GM18511 (cell line): Measurements from ENCODE around the gene SGK1.
"Not testable (repeated sequence)": the region's sequence is repeated elsewhere in the genome, so short reads cannot be mapped to it uniquely, and the experiment has no call there.

Experiments used
- ATAC-seq: cut with Tn5 transposase; IDR thresholded peaks from one replicate; pipeline ENCODE4 v1.9.1; 2021; ENCODE audit warnings: mild to moderate bottlenecking, moderate library complexity; ENCODE audit not compliant: unreplicated experiment

SGK1 gene

DNA sequence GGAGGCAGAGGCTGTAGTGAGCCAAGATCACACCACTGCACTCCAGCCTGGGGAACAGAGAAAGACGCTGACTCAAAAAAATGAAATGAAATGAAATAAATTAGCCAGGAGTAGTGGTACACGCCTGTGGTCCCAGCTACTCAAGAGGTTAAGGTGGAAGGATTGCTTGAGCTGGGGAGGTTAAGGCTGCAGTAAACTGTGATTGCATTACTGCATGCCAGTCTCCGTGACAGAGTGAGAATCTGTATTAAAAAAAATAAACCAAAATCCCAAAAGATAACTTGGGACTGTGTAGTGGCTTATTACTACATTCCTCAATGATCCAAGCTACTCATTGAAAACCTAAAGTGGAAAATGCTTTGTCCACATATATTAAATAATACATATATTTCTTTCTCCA lies 87.0 kb downstream of the SGK1 start:
- ATAC-seq = no peak

DNA sequence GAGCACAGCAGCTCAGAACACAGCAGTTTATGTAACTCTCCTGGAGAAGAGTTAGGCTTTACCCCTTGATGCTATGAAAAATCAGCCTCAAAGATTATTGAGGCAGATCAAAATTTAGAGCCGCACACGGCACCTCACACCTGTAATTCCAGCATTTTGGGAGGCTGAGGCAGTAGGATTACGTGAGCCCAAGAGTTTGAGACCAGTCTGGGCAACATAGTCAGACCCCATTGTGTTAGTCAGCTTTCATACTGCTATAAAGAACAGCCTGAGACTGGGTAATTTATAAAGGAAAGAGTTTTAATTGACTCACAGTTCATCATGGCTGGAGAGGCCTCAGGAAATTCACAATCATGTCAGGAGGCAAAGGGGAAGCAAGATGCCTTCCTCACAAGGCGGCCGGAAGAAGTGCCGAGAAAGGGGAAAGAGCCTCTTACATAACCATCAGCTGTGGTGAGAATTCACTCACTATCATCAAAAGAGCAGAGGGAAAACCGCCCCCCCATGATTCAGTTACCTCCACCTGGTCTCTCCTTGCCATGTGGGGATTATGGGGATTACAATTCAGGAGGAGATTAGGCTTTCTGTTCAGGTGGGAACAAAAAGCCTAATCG lies 87.7 kb downstream of the SGK1 start:
- no peak for ATAC-seq

DNA sequence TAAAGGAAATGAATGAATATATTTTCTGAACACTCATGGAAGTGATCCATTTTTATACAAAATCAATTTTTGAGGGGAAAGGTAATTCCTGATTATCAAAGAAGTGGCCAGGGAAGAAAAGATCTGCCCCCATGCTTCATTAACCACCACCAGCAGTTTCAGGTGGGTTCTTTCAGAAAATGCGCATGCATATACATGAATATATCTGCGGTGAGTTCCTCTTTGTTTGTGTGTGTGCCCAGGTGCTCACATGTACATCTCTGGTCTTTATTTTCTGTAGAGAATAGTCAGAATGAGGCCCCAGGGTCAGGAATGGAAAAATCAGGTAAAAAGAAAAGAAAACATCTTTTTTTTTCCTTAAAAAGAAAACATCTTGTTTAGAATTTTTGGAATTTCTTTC lies 88.4 kb downstream of the SGK1 start:
- no peak for ATAC-seq

DNA sequence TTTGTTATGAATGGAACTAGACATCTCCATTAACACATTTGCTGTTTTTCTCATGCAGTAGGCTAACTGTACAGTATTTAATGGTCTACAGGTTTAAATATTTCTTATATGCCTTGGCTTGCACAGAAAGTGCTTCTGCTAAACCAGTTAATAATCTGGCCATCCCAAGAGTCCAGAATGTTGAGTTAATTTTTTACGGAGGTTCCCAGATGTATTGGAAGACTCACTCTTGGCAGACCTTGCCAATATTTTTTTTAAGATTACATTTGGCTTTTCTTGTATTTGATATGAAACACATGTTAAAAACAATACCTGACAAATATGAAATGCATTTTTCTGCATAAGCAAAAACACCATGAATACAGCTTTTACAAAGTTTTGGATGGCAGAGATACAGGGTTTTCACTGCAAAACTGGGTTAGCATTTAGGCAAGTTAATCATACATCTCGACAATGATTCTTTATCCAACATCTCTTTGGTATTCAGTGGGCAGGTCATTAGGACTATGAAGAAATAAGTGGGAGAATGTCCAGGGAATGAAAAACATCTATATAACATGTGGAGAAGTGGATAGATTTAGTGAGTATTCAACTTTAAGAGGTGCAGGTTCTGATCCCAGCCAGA lies 94.0 kb downstream of the SGK1 start:
- no peak for ATAC-seq

- ATAC-seq = no peak
Observed at GRCh38 chr6:134221250-134221649, 96.7 kb downstream of the SGK1 start.

- no peak for ATAC-seq
Observed at GRCh38 chr6:134217798-134218140, 100.1 kb downstream of the SGK1 start.

DNA sequence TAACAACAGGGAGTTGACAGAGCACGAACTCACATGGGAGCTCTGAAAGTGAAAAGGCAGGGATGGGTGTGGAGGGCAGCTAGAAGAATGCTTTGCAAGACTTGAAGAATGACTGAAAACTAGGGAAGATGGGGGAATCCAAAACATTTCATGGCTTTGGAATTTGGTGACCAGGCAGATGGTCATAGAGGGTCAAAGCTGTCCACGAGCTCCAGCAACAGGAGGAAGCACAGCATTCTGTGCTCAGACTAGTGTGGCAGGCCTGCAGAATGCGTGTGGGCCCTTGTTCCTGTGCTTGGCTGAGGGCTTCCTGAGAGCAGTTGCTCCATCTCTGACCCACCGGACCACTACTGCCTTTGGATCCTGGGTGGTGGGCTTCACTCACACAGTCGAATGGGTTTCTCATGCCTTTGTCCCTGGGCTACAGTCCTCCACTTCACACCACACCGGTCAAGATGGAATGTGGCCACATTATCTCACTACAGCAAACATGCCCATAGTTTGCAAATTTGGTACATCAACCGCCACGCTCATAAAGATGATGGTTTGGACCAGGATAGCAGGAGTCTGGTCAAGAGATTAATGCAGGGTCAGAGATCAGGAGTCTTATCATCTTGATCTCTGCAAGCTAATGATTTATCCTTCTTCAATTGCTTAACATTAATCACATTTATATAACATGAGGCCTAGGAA lies 100.7 kb downstream of the SGK1 start:
- ATAC-seq = no peak

- ATAC-seq = peak; percentile 63
Observed at GRCh38 chr6:134216301-134217010, 101.5 kb downstream of the SGK1 start.

- ATAC-seq = not testable (repeated sequence)
Observed at GRCh38 chr6:134213410-134213809, 104.5 kb downstream of the SGK1 start.

GRCh38 chr6:134211297-134211696 lies 106.6 kb downstream of the SGK1 start:
- no peak for ATAC-seq

- ATAC-seq = no peak
Observed at GRCh38 chr6:134207421-134207820, 110.5 kb downstream of the SGK1 start.

DNA sequence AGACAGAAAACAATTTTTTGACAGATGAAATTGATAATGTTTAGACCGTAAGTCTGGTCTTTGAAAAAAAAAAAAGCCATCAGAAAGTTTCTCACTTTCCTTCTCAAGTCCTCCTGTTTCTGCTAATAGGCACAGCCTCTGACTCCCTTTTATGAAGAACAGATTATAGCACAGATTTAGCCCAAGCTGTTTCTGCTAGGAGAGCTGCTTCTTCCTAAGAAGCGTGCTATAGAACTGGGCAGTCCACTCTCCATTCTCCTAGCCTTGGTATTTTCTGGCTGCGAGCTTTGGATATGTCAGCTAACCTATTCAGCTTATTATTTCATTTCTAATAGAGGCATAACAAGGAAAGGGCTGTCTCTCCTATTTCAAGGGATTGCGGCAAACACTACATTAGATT lies 112.5 kb downstream of the SGK1 start:
- ATAC-seq = no peak

GRCh38 chr6:134204759-134205158 lies 113.2 kb downstream of the SGK1 start:
- ATAC-seq = not testable (repeated sequence)

DNA sequence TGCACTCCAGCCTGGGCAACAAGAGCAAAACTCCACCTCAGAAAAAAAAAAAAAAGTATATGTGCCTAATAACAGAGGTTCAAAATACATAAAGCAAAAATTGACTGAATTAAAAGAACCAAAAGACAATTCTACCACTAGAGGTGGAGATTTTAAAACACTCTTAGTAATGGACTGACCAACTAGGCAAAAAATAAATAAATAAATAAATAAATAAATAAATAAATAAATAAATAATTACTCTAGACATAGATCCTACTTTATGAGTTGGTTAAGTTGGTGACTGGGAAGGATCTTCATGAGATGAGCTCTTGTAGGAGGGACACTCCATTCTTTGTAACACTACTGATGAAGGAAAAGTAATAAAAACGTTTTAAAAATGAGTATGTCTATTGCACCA lies 113.9 kb downstream of the SGK1 start:
- ATAC-seq = no peak

GRCh38 chr6:134201716-134202115 lies 116.2 kb downstream of the SGK1 start:
- ATAC-seq = no peak

DNA sequence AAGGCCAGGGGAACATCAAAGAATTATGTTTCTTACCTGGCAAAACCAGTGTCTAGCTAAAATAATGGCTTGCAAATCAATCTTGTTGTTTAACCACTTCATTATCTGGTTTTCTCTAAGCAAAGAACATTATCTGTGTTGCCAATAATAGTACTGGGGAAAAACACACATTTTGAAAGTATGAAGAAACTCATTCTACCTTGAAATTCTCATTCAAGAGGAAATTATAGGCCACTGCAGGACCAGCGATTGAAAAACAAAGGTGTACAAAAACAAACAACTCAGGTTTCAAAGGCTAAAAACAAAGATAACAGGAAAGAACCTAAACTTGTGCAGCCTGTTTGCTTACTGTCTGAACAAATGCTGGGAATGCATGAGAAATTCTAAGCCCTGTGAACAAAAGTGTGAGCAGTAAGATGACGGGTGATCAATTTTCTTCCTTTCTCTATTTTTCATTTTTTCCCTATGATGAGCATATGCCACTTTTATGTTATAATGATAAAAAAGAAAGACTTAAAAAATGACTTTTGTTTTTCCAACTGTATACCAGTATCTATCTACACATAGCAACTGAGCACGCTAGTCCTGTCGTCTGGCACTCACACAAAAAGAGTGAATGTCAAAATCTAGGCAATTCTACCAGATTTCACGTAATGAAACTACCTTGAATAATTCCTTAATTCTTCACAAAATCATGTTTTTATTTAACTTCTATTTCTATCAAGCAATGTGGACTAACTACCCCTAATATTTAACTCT lies 117.9 kb downstream of the SGK1 start:
- ATAC-seq = no peak

DNA sequence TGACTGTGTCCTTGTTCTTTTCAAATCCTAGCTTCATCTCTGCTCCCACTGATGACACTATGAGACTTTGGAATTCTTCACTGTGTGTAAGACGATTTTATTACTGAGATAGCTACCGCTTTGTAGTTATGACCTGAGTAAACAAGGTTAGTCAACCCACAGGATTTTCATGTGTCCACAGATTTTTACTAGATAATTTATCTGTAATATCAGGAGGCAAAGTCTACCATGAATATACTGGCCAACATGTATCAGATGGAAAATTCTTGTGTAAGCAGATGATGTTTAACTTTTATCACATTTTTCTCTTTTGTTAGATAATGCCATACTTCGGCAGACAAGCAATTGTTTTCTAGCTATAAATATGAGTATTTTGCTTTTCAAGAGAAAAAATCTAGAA lies 119.8 kb downstream of the SGK1 start:
- ATAC-seq = no peak

GRCh38 chr6:134197685-134198084 lies 120.2 kb downstream of the SGK1 start:
- not testable (repeated sequence) for ATAC-seq

DNA sequence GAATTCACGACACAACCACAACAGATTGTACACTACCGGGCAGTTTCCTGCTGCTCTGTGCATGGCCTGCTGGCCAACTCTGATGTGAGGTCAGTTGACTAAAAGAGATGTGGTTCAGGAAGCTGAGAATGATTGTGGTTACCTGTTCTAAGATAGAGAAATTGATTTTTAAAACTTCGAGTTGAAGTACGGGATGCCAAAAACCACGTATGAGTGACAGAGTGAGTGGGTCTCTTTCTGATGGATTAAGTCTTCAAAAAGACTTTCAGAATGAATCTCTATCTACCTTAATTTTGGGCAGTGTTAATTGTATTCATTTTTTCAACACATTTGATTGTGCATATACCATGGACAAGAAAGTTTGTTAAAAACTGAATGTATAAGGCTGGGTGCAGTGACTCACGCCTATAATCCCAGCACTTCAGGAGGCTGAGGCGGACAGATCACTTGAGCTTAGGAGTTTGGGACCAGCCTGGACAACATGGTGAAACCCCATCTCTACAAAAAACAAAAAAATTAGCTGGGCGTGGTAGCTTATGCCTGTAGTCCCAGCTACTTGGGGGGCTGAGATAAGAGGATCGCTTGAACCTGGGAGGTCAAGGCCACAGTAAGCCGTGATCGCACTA lies 121.2 kb downstream of the SGK1 start:
- peak; percentile 92 for ATAC-seq

DNA sequence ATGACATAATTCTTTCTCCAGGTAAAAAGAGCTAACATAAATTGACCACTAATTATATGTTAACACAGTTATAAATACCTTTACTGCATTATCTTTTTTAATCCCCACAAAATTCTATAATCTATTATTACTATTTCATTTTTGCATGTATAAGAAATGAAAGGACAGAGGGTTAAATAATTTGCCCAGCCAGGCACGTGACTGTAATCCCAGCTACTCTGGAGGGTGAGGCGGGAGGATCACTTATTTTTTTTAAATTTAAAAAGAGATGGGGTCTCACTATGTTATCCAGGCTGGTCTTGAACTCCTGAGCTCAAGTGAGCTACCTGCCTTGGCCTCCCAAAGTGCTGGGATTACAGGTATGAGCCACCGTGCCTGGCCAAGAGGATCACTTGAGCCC lies 121.9 kb downstream of the SGK1 start:
- no peak for ATAC-seq
